ENCODE measurements around the gene PRKCE. TPM values are rescaled to one million over a fixed set of nuclear protein-coding genes. Genes with fewer than 3 reads are reported as not detected.
A peak's percentile ranks its signal among the peaks of the same experiment; 100 is the strongest.

Gene PRKCE
- total RNA-seq, 1 donor from 2014 or later: 18.4 TPM

- Mint-ChIP-seq H3K4me1 (peaks cover 36% of the 10 kb centered on the region), H3K36me3 (no peaks in the 10 kb centered on the region), H3K27ac (no peak overlapping the region), H3K9me3 (no peaks in the 10 kb centered on the region), H3K27me3 (ENCODE audit: low read depth) (no peaks in the 10 kb centered on the region), H3K4me3 (no peak overlapping the region)
- TF ChIP-seq, protein P1, sequence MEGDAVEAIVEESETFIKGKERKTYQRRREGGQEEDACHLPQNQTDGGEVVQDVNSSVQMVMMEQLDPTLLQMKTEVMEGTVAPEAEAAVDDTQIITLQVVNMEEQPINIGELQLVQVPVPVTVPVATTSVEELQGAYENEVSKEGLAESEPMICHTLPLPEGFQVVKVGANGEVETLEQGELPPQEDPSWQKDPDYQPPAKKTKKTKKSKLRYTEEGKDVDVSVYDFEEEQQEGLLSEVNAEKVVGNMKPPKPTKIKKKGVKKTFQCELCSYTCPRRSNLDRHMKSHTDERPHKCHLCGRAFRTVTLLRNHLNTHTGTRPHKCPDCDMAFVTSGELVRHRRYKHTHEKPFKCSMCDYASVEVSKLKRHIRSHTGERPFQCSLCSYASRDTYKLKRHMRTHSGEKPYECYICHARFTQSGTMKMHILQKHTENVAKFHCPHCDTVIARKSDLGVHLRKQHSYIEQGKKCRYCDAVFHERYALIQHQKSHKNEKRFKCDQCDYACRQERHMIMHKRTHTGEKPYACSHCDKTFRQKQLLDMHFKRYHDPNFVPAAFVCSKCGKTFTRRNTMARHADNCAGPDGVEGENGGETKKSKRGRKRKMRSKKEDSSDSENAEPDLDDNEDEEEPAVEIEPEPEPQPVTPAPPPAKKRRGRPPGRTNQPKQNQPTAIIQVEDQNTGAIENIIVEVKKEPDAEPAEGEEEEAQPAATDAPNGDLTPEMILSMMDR (IDR thresholded peaks at IDR 0.05; ENCODE audit: unreplicated experiment): no peak
- DNase-seq (ENCODE audit: low spot score in 2 of 2, unreplicated experiment in 2 of 2): no peak
These were observed 117.6 kb downstream of the PRKCE start for GRCh38 chr2:45769056-45769455.

DNA sequence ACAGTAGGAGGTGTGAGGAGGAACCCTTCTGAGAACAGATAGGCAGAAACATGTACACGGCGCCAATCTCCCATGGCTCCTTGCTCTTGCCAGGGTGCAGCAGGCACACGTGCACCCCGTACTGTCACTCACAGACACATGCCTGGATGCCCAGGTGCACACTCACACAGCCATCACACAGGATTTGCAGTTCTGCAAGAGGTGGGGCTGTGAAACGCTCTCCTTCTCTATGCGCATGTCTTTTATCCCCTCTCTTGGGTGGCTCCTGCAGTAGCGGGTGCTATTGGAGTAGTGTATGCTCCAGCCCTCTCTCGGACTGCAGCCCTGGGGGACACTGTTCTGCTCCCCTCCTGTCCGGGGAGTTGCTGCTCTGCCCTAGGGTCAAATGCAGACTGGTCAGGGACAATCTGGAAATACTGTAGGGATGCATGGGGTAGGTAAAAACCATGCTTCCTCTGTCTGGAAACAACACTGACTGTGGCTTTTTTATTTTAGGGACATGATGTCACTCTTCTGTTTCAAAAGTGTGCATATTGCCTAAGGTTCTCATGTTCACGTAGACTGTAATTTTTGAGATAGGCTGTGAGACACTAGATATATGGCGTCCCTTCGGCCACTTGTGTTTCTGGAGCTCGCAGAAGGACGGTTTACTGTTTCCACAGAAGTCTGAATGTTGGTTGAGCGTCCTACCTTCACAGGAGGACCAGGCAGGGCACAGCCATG, 118.5 kb downstream of the PRKCE start:
- Mint-ChIP-seq H3K27ac (no peak overlapping the region), H3K36me3 (no peaks in the 10 kb centered on the region), H3K9me3 (no peaks in the 10 kb centered on the region), H3K4me1 (peaks cover 35% of the 10 kb centered on the region), H3K4me3 (no peak overlapping the region), H3K27me3 (ENCODE audit: low read depth) (no peaks in the 10 kb centered on the region)
- TF ChIP-seq, protein P1 (IDR thresholded peaks at IDR 0.05; ENCODE audit: unreplicated experiment): no peak
- DNase-seq (ENCODE audit: low spot score in 2 of 2, unreplicated experiment in 2 of 2): no peak

GRCh38 chr2:45770811-45771210, 119.3 kb downstream of the PRKCE start:
- H3K36me3 Mint-ChIP-seq: no peaks in the 10 kb centered on the region
- peaks cover 29% of the 10 kb centered on the region for H3K4me1 Mint-ChIP-seq
- no peak for DNase-seq (ENCODE audit: low spot score in 2 of 2, unreplicated experiment in 2 of 2)
- H3K27me3 Mint-ChIP-seq (ENCODE audit: low read depth): no peaks in the 10 kb centered on the region
- H3K9me3 Mint-ChIP-seq: no peaks in the 10 kb centered on the region
- peak overlapping the region; percentile 78 for H3K27ac Mint-ChIP-seq
- TF ChIP-seq, protein P1 (IDR thresholded peaks at IDR 0.05; ENCODE audit: unreplicated experiment): no peak
- peak overlapping the region; percentile 24 for H3K4me3 Mint-ChIP-seq

DNA sequence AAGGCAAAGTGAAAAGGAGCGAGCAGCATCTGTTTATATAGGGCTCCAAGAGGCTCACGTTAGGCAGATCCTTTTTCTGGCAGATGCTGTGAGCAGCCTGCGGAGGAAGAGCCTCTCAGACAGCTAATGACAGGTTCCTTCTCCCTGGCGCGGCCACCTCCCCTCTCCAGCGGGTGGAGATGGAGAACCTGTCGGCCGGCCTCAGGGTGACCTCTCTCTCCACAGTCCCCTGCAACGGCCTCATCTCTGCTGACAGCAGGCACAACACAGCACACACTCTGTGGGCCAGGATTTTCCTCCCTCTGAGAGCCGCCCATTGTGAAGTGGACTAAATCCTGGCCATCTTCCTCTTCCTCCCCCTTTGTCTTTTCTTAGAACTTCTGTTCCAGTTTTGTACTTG, 119.8 kb downstream of the PRKCE start:
- peak in 1 of 2 experiments; percentile 51 for DNase-seq (ENCODE audit: low spot score in 2 of 2, unreplicated experiment in 2 of 2)
- Mint-ChIP-seq H3K9me3 (no peaks in the 10 kb centered on the region), H3K4me3 (peak overlapping the region; percentile 24), H3K27me3 (ENCODE audit: low read depth) (no peaks in the 10 kb centered on the region), H3K27ac (peak overlapping the region; percentile 78), H3K4me1 (peaks cover 24% of the 10 kb centered on the region), H3K36me3 (no peaks in the 10 kb centered on the region)
- TF ChIP-seq, protein P1 (IDR thresholded peaks at IDR 0.05; ENCODE audit: unreplicated experiment): no peak

GRCh38 chr2:45772038-45772437, 120.6 kb downstream of the PRKCE start:
- Mint-ChIP-seq H3K9me3 (no peaks in the 10 kb centered on the region), H3K4me1 (peaks cover 24% of the 10 kb centered on the region), H3K27ac (no peak overlapping the region), H3K27me3 (ENCODE audit: low read depth) (no peaks in the 10 kb centered on the region), H3K4me3 (no peak overlapping the region), H3K36me3 (no peaks in the 10 kb centered on the region)
- TF ChIP-seq, protein P1 (IDR thresholded peaks at IDR 0.05; ENCODE audit: unreplicated experiment): no peak
- DNase-seq (ENCODE audit: low spot score in 2 of 2, unreplicated experiment in 2 of 2): no peak

Data from mesothelial cell of epicardium (in vitro differentiated cells).